GM19025 (cell line): ENCODE measurements around the gene TMBIM4.
"Not testable (repeated sequence)": the region's sequence is repeated elsewhere in the genome, so short reads cannot be mapped to it uniquely, and the experiment has no call there.

Source experiments
- ATAC-seq: cut with Tn5 transposase; IDR thresholded peaks from one replicate; pipeline ENCODE4 v1.9.1; 2021; ENCODE audit warnings: mild to moderate bottlenecking, low read depth, moderate library complexity; ENCODE audit not compliant: unreplicated experiment

Gene TMBIM4

GRCh38 chr12:66187036-66187435 lies 17.2 kb upstream of the TMBIM4 start:
- no peak for ATAC-seq

- ATAC-seq, result not testable (repeated sequence)
Observed at GRCh38 chr12:66184822-66185221, 15.0 kb upstream of the TMBIM4 start.

DNA sequence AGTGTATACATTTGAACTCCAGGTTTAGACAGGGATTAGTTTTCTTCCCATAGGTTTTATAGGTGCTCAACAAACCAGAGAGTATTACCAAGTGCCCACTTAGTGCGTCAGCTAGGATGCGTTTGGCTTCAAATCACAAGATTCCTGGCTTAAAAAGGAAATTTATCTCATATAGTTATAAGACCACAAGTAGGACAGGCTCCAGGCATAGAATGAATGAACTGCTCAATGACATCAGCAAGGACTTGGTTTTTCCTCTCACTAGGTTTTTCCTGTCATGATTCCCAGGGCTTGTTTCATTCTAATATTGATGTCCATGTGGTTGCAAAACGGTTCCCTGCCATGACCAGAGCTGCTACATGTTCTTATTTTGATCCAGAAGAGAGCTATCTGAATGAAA lies 13.2 kb upstream of the TMBIM4 start:
- no peak for ATAC-seq

GRCh38 chr12:66176105-66176900 lies 6.5 kb upstream of the TMBIM4 start:
- ATAC-seq, result no peak

DNA sequence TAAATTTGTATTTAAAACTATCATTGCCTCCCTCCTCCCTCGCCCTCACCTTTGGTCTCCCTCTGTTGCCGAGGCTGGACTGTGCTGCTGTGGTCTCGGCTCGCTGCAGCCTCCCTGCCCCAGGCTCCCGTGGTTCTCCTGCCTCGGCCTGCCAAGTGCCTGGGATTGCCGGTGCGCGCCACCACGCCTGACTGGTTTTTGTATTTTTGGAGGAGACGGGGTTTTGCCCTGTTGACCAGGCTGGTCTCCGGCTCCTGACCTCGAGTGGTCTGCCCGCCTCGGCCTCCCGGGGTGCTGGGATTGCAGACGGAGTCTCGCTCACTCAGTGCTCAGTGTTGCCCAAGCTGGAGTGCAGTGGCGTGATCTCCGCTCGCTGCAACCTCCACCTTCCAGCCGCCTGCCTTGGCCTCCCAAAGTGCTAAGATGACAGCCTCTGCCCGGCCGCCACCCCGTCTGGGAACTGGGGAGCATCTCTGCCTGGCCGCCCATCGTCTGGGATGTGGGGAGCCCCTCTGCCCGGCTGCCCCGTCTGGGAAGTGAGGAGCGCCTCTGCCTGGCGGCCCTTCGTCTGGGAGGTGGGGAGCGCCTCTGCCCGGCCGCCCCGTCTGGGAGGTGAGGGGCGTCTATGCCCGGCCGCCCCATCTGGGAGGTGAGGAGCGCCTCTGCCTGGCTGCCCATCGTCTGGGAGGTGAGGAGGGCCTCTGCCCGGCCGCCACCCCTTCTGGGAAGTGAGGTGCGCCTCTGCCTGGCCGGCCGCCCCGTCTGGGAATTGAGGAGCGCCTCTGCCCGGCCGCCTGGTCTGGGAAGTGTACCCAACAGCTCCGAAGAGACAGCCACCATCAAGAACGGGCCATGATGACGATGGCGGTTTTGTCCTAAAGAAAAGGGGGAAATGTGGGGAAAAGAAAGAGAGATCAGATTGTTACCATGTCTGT lies 4.9 kb upstream of the TMBIM4 start:
- not testable (repeated sequence) for ATAC-seq

- ATAC-seq, result no peak
Observed at GRCh38 chr12:66170606-66171005, 810 bp upstream of the TMBIM4 start.

DNA sequence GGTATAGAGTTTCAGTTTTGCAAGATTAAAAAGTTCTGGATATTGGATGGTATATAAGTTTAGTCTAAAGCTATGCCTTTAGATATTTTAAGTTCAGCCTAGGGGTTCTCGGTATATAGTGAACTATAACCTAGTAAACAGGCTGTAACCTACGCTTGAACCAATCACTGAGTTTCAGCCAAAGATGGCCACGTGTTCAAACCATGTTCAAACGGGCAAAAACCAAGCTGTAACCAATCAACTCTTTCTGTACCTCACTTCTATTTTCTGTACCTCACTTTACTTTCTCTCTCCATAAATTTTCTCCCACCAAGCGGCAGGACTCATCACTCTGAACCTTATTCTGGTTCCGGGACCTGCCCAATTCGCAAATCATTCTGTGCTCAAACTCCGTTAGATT lies 1.4 kb downstream of the TMBIM4 start:
- ATAC-seq, result no peak

GRCh38 chr12:66166561-66166960 lies 3.2 kb downstream of the TMBIM4 start:
- ATAC-seq, result no peak

DNA sequence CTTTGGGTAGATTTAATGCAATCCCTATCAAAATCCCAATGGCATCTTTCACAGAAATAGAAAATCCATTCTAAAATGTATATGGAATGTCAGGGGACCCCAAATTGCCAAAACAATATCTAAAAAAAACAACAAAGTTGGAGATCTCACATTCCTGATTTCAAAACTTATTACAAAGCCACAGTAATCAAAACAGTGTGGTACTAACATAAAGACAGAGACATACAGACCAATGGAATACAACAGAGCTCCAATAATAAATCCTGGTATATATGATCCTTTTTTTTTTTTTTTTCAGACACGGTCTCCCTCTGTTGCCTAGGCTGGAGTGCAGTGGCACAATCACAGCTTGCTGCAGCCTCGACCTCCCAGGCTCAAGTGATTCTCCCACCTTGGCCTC lies 4.7 kb downstream of the TMBIM4 start:
- ATAC-seq, result no peak

GRCh38 chr12:66164349-66164821 lies 5.4 kb downstream of the TMBIM4 start:
- ATAC-seq, result no peak

GRCh38 chr12:66163289-66163688 lies 6.5 kb downstream of the TMBIM4 start:
- ATAC-seq, result no peak

DNA sequence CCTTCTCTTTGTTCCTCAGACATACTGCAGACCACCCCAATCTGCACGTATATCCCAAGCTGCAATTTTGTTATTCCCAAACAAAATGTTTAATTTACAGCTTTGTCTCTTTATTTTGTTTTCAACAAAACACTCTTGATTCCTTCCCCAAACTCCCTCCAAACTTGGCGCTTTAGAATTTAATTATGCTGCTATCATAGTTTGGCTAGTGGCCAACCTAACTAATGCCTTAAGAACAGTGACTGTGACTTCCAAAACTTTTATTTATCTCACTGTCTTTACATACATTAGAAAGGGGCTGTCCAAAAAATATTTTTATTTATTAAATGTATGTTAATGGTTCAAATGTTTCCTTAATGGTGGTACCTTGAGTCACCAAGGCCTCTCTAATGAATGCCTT lies 7.1 kb downstream of the TMBIM4 start:
- no peak for ATAC-seq

DNA sequence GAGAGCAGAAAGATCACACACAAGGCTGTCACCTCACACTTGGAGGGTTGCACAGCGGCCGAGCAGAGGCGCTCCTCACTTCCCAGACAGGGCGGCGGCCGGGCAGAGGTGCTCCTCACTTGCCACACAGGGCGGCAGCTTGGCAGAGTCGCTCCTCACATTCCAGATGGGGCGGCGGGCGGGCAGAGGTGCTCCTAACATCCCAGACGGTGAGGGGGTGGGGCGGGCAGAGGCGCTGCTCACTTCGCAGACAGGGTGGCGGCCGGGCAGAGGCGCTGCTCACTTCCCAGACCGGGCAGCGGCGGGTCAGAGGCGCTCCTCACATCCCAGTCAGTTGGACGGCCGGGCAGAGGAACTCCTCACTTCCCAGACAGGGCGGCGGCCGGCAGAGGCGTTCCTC lies 9.1 kb downstream of the TMBIM4 start:
- ATAC-seq, result no peak

DNA sequence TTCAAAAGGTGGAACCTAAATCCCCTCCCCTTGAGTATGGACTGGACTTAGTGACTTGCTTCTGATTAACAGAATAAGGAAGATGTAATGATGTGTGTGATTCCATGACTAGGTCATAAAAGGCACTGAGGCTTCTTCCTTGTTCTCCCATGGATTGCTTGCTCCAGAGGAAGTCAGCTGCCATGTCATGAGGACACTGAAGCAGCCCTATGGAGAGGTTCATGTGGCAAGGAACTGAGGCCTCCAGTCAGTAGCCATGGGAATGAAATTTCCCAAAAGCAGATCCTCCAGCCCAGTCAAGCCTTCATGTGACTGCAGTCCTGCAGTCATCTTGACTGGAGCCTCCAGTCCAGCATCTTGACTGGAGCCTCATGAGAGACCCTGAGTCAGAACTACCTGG lies 10.7 kb downstream of the TMBIM4 start:
- ATAC-seq, result no peak

- no peak for ATAC-seq
Observed at GRCh38 chr12:66156654-66157053, 13.1 kb downstream of the TMBIM4 start.

DNA sequence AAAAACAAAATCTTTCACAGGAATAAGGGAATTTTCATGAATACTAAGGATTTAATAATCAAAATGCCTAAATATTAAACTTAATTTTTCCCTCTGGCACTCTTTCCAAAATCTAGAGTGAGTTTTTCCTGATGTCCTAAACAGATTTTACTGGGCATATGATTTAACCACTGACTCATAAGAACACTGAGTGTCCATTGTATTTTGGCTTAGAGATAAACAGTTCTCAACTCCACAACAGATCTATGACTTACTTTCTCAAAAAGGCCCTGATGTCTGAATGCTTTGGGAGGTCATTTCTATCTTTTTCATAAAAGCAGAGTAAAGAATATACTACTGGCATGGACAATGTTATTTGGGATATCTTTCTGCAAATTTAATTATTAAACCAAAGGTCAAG lies 15.0 kb downstream of the TMBIM4 start:
- ATAC-seq, result no peak

DNA sequence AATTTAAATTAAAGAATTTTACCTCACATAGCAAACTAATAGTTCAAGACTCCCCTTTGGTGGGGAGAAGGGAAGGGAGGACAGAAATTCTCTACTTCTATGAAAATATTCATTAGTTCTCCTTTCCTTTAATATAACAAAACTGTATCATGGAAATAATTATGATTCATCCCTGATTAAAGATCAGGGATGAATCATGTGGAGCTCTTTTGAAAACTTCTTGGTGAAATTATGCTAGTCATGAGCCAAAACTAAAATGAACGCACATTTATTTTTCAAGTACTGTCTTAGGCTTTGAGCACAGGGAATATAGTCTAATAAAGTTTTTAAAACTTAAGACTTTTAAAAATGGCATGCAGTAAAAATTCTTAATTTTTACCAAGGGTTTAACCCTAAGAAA lies 17.1 kb downstream of the TMBIM4 start:
- ATAC-seq, result no peak

GRCh38 chr12:66149702-66150398 lies 19.9 kb downstream of the TMBIM4 start:
- no peak for ATAC-seq

GRCh38 chr12:66144791-66145754 lies 24.7 kb downstream of the TMBIM4 start:
- no peak for ATAC-seq

- ATAC-seq, result no peak
Observed at GRCh38 chr12:66143868-66144267, 25.9 kb downstream of the TMBIM4 start.
